ENCODE measurements around the gene GSS.

GSS gene

GRCh38 chr20:34987288-34988190 is 31.9 kb upstream of the GSS start:
- H3K4me1 Mint-ChIP-seq (ENCODE audit: low read depth), result no peaks in the 10 kb centered on the region
- no peak overlapping the region for H3K27ac Mint-ChIP-seq
- H3K36me3 Mint-ChIP-seq (ENCODE audit: low read depth), result no peaks in the 10 kb centered on the region
- H3K27me3 Mint-ChIP-seq (ENCODE audit: low read depth), result peaks cover 2% of the 10 kb centered on the region
- no peak for DNase-seq (ENCODE audit: low spot score)
- no peak overlapping the region for H3K4me3 Mint-ChIP-seq
- no peaks in the 10 kb centered on the region for H3K9me3 Mint-ChIP-seq

- H3K4me1 Mint-ChIP-seq (ENCODE audit: low read depth), result no peaks in the 10 kb centered on the region
- no peak for DNase-seq (ENCODE audit: low spot score)
- no peaks in the 10 kb centered on the region for H3K36me3 Mint-ChIP-seq (ENCODE audit: low read depth)
- no peak overlapping the region for H3K4me3 Mint-ChIP-seq
- peaks cover 2% of the 10 kb centered on the region for H3K27me3 Mint-ChIP-seq (ENCODE audit: low read depth)
- H3K9me3 Mint-ChIP-seq, result no peaks in the 10 kb centered on the region
- no peak overlapping the region for H3K27ac Mint-ChIP-seq
These were observed 31.0 kb upstream of the GSS start for GRCh38 chr20:34986311-34987287.

DNA sequence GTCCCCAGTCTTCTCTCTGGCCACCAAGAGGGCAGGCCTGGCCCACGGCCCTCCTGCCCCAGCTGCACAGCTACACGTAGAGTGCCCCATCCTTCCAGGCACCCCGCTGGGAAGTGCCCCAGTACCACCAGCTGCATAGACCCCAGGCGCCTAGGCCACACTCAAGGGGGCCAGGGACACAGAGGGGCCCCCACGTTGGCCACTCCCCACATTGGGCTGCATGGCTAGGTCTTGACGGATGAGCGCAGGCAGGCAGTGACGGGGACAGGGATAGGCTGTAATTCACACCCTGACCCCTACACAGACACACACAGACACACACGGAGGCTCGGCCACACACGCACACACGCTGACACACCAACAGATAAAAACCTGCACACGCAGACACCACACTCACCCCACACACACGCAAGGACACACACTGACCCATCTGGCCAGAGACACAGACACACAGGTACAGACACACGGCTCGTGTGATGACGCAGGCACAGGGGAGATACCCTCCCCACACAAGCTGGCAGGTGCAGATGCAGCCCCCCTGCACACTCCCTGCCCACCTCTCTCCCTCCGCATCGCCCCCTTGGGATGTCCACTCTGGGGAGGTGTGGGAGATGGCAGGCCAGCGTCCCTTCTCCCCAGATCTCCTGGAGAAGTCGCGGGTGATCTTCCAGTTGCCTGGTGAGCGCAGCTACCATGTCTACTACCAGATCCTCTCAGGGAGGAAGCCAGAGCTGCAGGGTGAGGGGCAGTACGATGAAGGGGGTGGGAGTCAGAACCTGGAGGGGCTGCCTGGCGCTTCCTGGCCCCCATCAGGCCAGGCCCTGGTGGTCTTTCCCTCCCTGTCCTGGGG is 30.1 kb upstream of the GSS start:
- H3K4me1 Mint-ChIP-seq (ENCODE audit: low read depth), result no peaks in the 10 kb centered on the region
- DNase-seq (ENCODE audit: low spot score), result no peak
- H3K4me3 Mint-ChIP-seq, result no peak overlapping the region
- H3K36me3 Mint-ChIP-seq (ENCODE audit: low read depth), result no peaks in the 10 kb centered on the region
- no peaks in the 10 kb centered on the region for H3K9me3 Mint-ChIP-seq
- H3K27me3 Mint-ChIP-seq (ENCODE audit: low read depth), result peaks cover 2% of the 10 kb centered on the region
- H3K27ac Mint-ChIP-seq, result no peak overlapping the region

GRCh38 chr20:34984756-34985261 is 29.2 kb upstream of the GSS start:
- H3K27me3 Mint-ChIP-seq (ENCODE audit: low read depth), result peaks cover 2% of the 10 kb centered on the region
- no peak for DNase-seq (ENCODE audit: low spot score)
- H3K27ac Mint-ChIP-seq, result no peak overlapping the region
- H3K9me3 Mint-ChIP-seq, result no peaks in the 10 kb centered on the region
- H3K36me3 Mint-ChIP-seq (ENCODE audit: low read depth), result no peaks in the 10 kb centered on the region
- H3K4me1 Mint-ChIP-seq (ENCODE audit: low read depth), result no peaks in the 10 kb centered on the region
- no peak overlapping the region for H3K4me3 Mint-ChIP-seq

DNA sequence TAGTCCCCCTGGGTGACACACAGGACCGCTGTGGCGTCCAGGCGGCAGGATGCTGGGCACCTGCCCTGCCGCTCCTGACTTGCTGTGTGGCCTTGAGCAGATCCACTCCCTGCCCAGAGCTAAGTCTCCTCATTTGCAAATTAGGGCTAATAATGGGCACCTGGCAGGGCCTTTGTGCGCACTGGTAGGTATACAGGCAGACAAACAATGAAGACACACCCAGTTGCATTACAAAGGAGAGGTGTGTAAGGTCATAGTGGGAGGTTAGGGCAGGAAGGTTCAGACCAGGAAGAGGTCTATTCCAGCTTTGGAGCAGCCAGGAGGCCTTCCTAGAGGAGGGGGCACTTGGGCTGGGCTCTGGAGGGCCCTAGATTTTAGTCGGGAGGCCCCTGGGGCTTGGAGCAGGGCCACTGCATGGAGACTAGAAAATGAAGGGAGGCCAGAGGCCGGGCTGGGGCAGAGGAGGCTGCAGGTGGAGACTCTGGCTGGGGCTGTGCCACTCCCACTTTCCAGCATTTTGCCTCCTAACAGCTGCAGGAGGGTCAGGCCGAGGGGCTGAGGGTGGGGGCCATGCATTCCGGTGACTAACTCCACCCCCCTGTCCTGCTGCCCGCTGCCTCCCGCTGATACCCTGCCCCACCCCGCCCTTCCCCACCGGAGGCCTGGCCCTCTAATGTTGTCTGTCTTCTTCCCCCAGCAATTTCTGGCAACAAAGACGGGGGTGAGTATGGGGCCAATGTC is 28.6 kb upstream of the GSS start:
- Mint-ChIP-seq H3K27me3 (ENCODE audit: low read depth) (peaks cover 2% of the 10 kb centered on the region), H3K4me1 (ENCODE audit: low read depth) (no peaks in the 10 kb centered on the region), H3K36me3 (ENCODE audit: low read depth) (no peaks in the 10 kb centered on the region), H3K9me3 (no peaks in the 10 kb centered on the region), H3K27ac (no peak overlapping the region), H3K4me3 (no peak overlapping the region)
- DNase-seq (ENCODE audit: low spot score), result no peak

DNA sequence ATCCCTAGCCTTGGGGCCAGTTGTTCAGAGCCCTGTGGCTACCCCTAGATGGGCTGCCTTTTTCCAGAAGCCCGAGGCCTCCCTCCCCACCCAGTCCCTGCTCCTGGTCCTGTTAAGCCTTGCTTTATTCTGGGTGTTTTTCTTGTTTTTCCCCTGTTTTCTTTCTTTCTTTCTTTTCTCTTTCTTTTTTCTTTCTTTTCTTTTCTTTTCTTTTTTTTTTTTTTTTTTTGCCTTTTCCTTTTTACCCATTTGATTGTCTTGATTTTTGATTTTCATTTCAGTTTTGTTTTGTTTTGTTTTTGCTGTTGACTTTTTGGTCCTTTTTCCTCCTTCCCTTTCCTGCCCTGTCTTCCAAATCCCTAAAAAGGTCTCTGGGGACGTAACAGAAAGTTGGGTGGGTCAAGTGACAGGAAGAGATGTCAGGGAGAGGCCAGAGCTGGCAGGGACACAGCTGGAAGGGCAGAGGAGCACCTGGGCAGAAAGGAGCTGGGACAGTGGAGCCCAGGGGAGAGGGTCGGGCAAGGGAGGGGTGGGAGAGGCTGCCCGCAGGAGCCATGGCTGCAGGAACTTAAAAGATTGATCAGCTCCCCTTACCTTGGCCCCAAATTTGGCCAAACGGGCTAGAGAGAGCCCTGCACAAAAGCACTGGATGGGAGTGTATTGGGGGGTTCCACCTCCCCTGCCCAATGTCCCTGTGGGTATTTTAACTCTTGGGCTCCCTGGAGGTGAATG is 27.6 kb upstream of the GSS start:
- Mint-ChIP-seq H3K4me1 (ENCODE audit: low read depth) (no peaks in the 10 kb centered on the region), H3K36me3 (ENCODE audit: low read depth) (no peaks in the 10 kb centered on the region), H3K27me3 (ENCODE audit: low read depth) (peaks cover 2% of the 10 kb centered on the region), H3K4me3 (no peak overlapping the region), H3K27ac (no peak overlapping the region), H3K9me3 (no peaks in the 10 kb centered on the region)
- DNase-seq (ENCODE audit: low spot score), result no peak

DNA sequence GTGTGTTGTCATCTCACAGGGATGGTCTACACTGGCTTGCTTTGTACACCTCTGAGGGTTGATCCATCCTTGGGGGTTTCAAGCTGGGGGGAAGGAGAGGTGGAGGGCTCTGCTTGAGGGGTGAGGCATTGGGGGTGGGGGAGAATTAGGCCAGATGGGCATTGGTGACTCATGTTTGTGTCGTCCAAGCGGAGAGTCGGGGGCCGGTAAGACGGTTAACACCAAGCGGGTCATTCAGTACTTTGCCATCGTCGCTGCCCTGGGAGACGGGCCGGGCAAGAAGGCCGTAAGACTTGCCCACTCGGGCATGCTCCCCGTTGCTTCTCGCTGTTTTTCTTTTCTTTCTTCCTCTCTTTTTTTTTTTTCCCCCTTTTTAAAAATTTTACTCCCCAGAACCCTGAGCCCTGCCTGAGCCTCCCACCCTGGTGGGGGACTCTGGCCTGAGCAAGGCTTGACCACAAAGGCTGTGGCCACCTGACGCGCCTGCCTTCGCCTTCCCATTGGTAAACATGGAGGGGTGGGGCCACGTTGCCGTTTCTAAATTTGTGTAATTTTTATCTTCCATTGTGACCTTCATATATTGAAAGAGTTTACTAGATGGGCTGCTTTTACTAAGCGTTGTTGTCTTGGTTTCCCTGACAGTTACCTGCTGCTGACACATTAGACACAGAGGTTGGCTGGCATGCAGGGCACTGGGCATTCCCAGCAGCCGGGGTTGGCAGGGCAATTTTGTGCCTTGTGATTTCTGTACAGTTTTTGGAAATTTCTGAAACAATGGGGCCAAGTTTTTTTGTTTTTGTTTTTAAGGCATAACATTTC is 26.9 kb upstream of the GSS start:
- H3K9me3 Mint-ChIP-seq, result no peaks in the 10 kb centered on the region
- H3K4me1 Mint-ChIP-seq (ENCODE audit: low read depth), result no peaks in the 10 kb centered on the region
- no peaks in the 10 kb centered on the region for H3K36me3 Mint-ChIP-seq (ENCODE audit: low read depth)
- no peak for DNase-seq (ENCODE audit: low spot score)
- peaks cover 2% of the 10 kb centered on the region for H3K27me3 Mint-ChIP-seq (ENCODE audit: low read depth)
- no peak overlapping the region for H3K4me3 Mint-ChIP-seq
- no peak overlapping the region for H3K27ac Mint-ChIP-seq

DNA sequence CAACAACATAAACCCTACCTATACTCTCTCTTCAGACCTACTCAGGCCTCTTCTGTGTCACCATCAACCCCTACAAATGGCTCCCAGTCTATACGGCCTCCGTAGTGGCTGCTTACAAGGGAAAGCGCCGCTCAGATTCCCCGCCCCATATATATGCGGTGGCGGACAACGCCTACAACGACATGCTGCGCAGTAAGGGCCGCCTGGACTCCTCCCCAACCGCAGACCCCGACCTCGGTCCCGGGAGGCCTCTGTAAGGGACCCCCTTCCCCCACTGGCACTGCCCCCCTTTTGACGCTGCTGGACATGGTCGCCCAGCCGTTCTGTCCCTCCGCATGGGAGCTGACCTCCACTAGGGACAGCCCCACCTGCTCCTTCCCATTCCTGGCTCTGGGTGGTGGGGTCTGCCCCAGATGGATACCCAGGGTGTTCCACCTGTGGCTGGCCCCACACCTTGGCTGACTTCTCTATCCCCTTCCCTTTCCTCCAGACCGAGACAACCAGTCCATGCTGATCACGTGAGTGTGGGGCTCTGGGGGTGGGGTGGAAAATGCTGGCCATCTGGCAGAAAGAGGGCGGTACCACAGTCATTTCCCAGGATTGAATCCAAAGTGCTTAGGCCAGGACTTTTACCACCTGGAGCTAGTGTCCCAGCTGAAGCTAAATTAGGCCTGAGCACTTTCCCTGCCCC is 25.1 kb upstream of the GSS start:
- no peaks in the 10 kb centered on the region for H3K36me3 Mint-ChIP-seq (ENCODE audit: low read depth)
- no peak for DNase-seq (ENCODE audit: low spot score)
- no peak overlapping the region for H3K4me3 Mint-ChIP-seq

DNA sequence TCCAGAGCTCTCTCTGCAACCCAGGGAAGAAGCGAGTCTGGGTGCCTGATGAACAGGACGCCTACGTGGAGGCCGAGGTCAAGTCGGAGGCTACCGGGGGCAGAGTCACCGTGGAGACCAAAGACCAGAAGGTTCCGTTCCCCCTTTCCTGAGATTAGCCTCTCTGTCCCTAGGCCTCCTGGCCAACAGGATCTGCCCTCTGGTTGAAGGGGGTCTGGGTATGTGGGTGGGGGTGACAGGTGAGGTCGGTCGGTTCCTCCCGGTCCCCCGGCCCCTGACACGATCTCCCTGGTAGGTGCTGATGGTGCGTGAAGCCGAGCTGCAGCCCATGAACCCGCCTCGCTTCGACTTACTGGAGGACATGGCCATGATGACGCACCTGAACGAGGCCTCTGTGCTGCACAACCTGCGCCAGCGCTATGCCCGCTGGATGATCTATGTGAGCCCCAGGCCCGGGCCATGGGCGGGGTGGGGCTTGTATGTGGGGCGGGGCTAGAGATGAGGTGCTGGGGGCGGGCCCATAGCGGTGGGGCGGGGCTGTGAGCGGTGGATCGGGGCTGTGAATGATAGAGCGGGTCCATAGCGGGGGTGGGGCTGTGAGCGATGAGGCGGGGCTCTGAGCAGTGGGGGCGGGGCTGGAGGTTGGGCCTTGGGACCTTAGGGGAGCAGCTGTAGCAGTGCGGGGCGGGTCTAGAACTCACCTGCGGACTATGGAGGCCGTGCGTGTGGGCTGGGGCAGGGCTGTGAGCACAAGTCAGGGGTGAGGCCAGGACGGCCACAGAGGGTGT is 24.0 kb upstream of the GSS start:
- H3K4me3 Mint-ChIP-seq, result no peak overlapping the region
- no peaks in the 10 kb centered on the region for H3K9me3 Mint-ChIP-seq
- no peaks in the 10 kb centered on the region for H3K4me1 Mint-ChIP-seq (ENCODE audit: low read depth)
- no peaks in the 10 kb centered on the region for H3K36me3 Mint-ChIP-seq (ENCODE audit: low read depth)
- DNase-seq (ENCODE audit: low spot score), result no peak
- no peak overlapping the region for H3K27ac Mint-ChIP-seq
- peaks cover 4% of the 10 kb centered on the region for H3K27me3 Mint-ChIP-seq (ENCODE audit: low read depth)

More for the DNA sequence above, 25.1 kb upstream of the GSS start:
- Mint-ChIP-seq H3K27ac (no peak overlapping the region), H3K27me3 (ENCODE audit: low read depth) (peaks cover 2% of the 10 kb centered on the region), H3K4me1 (ENCODE audit: low read depth) (no peaks in the 10 kb centered on the region), H3K9me3 (no peaks in the 10 kb centered on the region)

DNA sequence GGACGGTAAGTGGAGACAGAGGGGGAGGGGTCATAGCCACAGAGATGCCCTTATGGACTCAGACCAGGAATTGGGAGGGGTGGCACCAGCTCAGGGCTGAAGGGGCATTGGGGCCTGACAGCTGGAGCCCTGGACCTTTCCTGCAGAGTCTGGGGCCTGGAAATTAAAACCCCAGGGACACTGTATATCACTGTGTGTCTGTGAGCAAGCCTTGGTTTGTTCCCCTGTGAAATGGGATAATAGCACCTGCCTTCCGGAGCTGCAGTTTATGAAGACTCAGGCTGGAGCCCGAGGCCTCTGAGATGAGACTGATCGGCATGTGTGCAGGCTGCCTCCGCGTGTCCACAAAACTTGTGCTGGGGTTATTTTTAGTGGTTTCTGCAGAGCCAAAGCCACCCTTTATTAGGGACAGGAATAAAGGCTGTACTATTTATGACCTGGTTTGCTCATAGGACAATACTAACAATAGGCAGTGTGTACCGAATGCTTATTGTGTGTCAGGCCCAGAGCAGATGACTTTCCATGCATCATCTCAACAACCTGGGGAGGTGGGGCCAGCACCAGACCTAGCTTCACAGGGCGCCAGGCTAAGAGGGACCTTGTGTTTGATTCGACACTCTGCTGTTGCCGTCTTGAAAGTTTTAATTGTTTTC is 22.6 kb upstream of the GSS start:
- Mint-ChIP-seq H3K36me3 (ENCODE audit: low read depth) (no peaks in the 10 kb centered on the region), H3K9me3 (no peaks in the 10 kb centered on the region), H3K4me3 (no peak overlapping the region), H3K4me1 (ENCODE audit: low read depth) (no peaks in the 10 kb centered on the region), H3K27ac (no peak overlapping the region), H3K27me3 (ENCODE audit: low read depth) (peaks cover 3% of the 10 kb centered on the region)
- DNase-seq (ENCODE audit: low spot score), result no peak

Measured in T-helper 2 cell treated with Interferon-gamma antibody and Interleukin-4, amounts not matched to agents 5 μg/mL and 100 μg/mL, for 36 hours (primary cell).